ENCODE data around the gene TMOD1.

The TMOD1 gene

DNA sequence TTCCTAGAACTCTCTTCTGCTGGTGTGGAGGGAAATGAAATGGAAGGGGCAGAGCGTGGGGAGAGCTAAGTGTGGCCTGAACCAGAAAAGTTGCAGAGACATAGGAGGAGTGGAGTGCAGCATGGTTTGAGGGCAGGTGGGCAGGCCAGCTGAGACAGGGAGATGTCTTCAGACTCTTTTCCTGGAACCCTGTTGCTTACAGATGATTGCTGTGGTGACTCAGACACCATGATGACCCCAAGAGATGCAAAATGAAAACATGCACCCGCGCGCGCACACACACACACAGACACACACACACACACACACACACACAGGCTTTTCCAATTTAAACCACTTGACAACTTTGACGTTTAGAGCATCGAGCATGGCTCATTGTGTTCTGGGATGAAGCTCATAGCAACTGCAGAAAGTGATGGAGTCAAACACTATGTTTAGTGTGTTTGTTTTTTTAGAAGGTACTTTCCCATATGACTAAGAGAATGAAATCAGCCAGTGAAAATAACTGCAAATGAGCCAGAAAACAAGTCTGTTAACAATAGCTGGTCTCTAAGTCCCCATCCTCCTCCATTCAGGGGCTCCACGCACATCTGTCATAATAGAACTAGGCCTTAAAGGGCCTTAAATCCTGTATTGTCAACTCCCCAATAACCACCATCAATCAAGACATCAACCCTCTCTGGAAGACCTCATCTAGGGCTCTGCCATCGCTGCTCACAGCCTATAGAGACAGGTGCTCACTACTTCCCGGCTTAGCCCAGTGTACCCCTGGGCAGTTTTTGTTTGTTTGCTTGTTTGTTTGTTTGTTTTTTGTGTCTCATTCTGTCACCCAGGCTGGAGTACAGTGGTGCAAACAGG is 9.6 kb downstream of the TMOD1 start:
- in situ Hi-C loops (cut with HindIII; ENCODE audit: low pct_ligation_motif_present, low pct_unique_long_range_greater_than_20kb, low sequenced_read_pairs) = no loop called here
- peak; percentile 19 for DNase-seq

DNA sequence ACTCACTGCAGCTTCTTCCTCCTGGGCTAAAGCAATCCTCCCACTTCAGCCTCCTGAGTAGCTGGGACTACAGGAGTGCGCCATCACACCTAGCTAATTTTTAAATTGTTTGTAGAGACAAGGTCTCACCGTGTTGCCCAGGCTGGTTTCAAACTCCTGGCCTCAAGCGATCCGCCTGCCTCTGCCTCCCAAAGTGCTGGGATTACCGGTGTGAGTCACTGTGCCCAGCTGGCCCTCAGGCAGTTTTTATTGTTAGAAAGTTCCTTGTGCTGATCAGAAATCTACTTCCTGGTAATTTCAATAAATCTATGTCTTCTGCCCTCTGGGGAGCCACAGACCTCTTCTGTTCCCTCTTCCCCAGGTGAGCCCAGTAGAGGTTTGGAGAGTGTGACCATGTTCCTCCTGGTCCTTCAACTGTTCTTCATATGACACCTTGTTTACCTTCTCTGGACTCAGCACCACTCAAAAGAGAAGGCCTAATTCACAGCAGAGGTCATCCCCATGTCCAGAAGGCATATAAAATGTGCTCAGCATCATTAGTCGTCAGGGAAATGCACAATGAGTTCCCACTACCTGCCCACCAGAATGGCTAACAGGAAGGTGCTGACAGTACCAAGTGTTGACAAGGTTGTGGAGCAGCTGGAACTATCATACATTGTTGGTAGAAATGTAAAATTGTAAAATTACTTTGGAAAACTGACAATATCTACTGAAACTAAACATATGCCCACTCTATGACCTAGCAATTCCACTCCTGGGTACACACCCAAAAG is 10.4 kb downstream of the TMOD1 start:
- in situ Hi-C loops (cut with HindIII; ENCODE audit: low pct_ligation_motif_present, low pct_unique_long_range_greater_than_20kb, low sequenced_read_pairs) = no loop called here
- DNase-seq = no peak

DNA sequence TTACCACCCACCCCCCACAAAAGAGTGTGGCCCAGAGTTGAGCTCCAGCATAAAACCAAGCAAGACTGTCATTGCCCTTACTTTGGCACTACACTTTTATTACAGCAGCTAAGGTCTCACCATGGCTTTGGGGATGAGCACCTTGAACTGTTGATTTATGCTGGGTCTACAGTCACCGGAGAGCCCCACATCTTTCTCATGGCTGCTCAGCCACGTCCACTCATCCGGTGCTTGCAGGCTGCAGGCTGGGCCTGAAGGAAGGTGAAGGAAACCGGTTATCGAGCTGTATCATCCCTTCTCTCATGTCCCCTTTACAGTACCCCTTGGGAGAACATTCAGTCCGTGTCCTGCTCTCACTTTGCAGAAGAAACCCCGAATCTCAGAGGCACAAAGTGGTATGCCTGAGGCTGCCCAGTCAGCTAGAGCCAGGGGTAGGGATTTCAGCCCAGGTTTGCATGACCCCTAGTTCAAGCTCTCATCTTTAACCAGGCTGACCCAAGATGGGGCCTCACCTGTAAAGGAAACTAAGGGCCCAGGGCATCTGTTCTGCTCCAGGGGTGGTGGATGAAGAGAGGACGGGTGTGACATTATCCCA is 11.6 kb downstream of the TMOD1 start:
- DNase-seq = no peak
- in situ Hi-C loops (cut with HindIII; ENCODE audit: low pct_ligation_motif_present, low pct_unique_long_range_greater_than_20kb, low sequenced_read_pairs) = no loop called here

DNA sequence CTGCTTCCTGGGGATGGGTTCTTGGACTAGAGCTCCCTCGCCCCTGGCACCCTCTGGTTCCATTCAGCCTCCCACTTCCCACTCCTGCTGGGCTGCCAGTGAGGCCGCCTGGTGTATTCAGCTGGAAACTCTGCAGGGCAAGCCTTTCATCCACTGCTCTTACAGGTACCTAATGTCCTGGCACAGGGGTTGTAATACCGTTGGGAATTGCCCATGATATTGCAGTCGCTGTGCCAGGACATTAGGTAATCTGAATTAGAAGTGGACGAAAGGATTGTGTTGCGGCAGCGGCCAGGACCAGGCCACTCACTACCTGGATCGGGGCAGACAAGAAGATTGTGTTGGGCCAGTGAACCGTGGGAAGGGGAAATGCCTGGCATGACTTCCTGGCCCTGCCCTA is 13.1 kb downstream of the TMOD1 start:
- in situ Hi-C loops (cut with HindIII; ENCODE audit: low pct_ligation_motif_present, low pct_unique_long_range_greater_than_20kb, low sequenced_read_pairs) = no loop called here

DNA sequence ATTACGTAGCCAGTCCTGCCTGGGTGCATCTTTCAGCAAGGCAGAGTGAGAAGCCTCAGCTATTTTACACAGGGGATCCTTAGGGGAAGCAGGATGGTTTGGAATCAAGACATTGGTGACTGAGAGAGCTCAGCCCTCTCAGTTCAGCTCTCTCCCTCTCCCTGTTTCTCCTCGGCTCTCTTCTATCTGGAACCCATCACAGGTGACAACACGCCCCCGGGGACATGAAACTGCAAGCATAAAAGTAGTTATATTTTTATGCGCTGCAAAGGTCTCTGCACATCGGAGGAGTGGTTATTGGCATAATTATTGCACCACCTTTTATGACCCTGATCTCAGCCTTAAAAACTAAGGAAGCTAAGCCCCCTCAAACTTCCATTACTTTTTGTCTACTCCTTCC is 14.2 kb downstream of the TMOD1 start:
- DNase-seq = no peak
- in situ Hi-C loops (cut with HindIII; ENCODE audit: low pct_ligation_motif_present, low pct_unique_long_range_greater_than_20kb, low sequenced_read_pairs) = no loop called here

More for the DNA sequence above, 13.1 kb downstream of the TMOD1 start:
- DNase-seq = no peak

DNA sequence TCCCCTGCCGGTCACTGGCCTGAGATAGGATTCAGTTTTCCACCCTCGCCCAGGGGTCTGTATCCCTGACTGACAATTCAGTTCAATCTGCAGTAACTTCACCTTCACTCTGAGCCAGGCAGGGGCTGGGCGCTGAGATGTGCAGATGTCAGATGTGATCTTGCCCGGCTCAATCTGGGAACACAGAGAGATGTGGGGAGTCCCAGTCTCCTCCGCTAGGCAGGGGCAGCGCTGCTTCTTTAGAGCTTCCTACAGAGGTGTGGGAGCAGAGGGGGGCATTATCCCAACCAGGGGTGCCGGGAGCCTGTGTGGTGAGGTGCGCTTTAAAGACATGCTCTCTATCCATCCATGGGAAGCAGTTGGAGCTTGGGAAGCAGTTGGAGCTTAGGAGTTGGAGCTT is 14.6 kb downstream of the TMOD1 start:
- no peak for DNase-seq
- in situ Hi-C loops (cut with HindIII; ENCODE audit: low pct_ligation_motif_present, low pct_unique_long_range_greater_than_20kb, low sequenced_read_pairs) = no loop called here

DNA sequence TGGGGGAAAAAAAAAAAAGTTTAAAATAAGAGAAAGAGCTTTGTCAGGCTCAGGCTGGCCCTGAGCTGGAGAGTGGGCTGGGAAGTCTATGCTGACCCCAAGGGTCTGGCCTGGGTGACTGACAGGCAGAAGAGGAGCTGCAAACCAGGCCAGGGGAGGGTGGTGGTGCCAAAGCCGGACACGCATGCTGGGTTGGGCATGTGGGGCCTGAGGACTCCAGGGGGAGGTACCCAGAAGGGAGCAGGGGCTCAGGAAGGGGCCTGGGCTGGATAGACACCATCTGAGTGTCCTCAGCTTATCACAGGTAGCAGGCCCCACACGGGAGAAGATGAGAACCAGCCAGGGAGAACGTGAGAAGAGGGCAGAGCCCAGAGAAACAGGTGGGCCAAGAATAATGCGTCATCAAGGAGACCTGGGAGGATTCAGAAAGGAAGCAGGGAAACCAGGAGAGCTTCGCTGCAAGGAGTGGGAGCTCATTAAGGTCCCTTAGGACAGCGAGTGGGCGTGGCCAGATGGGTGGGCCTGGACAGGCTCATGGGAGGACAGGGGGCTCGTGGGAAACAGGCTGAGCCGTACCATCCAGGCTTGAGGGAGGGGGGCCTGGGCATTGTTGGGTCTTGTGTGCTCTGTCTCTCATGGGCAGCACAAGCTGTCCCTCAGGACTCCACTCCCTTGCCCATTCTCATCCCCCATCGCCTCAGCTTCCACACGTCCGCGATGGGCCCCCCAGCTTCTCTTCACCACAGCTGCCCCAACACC is 16.0 kb downstream of the TMOD1 start:
- in situ Hi-C loops (cut with HindIII; ENCODE audit: low pct_ligation_motif_present, low pct_unique_long_range_greater_than_20kb, low sequenced_read_pairs) = no loop called here
- DNase-seq = no peak

DNA sequence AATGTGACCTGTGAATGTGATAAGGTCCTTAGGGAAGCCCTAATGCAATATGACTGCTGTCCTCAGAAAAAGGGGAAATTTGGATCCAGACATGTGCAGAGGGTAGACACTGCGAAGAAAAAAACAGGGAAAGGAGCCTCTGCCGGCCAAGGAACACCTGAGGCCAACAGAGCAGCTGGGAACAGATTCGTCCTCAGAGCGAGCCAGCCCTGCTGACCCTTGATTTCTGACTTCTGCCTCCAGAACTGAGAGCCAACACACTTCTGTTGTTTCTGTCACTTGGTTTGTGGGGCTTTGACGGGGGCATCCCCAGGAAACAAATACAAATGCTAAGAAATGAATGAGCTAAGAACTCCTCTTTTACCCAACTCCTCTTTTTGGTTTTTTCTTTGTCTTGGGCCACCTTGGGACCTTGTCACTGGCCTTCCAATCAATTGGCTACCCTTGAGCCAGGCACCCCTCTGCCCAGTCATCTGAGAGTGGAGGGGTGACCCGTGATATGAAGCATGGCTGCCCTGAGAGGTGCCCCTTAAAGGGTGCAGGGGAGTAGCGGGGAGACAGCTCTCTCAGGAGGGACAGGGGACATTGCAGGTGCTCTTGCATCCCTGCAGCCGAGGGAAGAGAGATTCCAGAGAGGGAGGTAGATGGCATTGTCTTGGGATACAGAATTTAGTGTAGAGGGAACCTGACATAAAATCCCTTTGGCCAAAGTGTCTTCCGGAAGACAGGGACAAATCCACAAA is 16.9 kb downstream of the TMOD1 start:
- in situ Hi-C loops (cut with HindIII; ENCODE audit: low pct_ligation_motif_present, low pct_unique_long_range_greater_than_20kb, low sequenced_read_pairs) = no loop called here
- no peak for DNase-seq

DNA sequence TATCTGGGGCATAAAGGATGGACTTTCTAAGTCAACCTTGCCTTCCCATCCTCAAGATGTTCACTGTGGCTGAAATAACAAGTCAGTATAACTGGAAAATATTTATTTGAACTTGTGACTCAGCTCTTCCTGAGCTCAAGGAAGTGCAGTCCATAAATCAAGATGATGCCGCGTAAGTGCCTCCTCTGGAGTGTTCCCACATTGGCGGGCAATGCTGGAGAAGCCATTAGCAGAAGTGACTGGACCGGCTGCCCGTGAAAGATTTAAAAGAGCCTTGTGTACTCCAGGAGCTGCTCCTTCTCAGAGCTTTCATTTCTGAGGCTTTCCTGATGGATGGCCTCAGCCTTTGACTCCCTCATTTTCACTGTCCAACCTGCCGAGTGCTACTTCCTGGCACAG is 17.4 kb downstream of the TMOD1 start:
- peak; percentile 64 for DNase-seq
- in situ Hi-C loops (cut with HindIII; ENCODE audit: low pct_ligation_motif_present, low pct_unique_long_range_greater_than_20kb, low sequenced_read_pairs) = no loop called here

DNA sequence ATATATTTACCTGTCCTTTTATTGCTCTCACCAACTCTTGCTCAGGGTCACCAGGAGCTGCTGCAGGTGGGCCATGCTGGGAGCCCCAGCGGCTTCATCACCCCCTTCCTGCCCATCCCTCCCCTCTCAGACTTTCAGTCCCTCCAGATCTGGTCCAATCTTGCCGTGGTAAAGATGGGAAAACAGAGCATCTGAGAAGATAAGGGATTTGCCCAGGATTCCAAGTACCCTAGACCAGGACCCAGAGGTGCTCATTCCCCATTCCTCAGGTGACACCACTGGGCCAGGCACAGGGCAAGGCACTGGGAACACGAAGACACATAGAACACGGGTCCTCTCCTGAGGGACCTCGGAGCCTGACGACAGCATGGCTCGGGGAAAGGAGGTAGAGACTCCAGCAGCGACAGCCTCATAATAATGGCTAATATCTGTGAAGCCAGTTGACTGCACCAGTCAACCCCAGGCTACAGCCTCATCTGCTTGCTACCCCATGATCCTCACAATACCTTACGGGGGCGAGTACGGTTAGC is 18.0 kb downstream of the TMOD1 start:
- in situ Hi-C loops (cut with HindIII; ENCODE audit: low pct_ligation_motif_present, low pct_unique_long_range_greater_than_20kb, low sequenced_read_pairs) = no loop called here
- no peak for DNase-seq

DNA sequence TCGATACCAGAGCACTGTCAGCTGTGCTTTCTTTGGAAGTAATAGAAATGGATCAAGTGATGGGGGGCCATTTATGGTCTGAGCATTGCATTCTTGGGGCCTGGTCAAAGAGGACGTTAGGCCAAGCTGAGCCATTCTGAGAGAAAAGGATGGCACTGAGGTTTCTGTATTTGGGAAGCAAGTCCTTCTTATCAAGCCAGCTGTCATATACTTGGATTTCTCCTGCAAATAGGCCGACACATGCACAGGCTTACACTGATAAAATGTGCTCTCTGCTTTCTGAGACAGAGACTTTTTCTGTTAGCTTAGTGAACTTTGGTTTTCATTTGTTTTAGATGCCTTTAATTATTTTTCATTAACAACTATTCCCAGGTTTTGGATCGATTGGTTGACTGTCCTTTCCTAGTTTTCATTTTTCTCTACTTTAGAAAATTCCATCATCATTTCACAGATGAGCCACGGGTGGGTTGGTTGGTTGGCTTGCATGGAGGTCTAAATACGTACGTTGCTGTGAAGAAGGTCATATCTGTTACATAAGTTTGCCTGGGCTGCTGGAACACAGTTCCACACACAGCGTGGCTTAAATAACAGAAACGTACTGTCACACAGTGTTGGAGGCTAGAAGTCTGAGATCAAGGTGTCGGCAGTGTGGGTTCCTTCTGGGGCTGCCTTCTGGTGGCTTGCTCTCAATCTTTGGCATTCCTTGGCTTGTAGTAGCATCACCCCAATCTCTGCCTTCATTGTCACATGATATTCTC is 20.3 kb downstream of the TMOD1 start:
- in situ Hi-C loops (cut with HindIII; ENCODE audit: low pct_ligation_motif_present, low pct_unique_long_range_greater_than_20kb, low sequenced_read_pairs) = no loop called here
- DNase-seq = no peak

DNA sequence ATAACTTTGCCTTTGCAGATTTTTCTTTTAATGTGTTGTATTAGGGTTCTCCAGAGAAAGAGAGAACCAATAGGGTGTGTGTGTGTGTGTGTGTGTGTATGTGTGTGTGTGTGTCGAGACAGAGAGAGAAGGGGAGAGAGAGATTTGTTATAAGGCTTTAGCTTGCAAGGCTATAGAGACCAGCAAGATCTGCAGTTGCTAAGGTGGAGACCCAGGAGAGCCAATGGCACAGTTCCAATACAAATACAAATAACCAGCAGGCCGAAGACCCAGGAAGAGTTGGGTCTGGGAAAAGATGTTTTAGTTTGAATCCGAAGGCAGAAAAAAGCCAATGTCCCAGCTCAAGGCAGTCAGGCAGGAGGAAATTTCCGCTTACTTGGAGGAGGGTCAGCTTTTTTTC is 23.0 kb downstream of the TMOD1 start:
- in situ Hi-C loops (cut with HindIII; ENCODE audit: low pct_ligation_motif_present, low pct_unique_long_range_greater_than_20kb, low sequenced_read_pairs) = no loop called here
- DNase-seq = no peak

DNA sequence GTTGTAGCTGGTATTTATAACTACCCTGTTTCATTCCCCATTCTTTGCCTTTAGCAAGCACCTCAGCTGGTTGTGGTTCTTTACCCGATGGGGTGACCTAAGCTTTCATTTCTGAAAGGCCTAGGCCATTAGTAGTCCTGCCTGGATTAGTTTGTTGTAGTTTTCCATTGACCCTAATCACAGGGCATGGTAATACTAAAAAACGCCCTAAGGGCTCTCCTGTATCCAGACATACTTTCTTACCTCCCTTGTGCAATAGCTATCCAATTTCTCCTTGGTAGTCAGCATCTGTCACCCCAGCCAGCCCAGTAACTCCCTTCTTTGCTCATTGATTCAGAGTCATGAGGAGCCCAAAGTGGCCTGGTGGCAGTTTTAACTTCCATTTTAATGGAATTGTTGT is 24.0 kb downstream of the TMOD1 start:
- in situ Hi-C loops (cut with HindIII; ENCODE audit: low pct_ligation_motif_present, low pct_unique_long_range_greater_than_20kb, low sequenced_read_pairs) = no loop called here
- DNase-seq = no peak

DNA sequence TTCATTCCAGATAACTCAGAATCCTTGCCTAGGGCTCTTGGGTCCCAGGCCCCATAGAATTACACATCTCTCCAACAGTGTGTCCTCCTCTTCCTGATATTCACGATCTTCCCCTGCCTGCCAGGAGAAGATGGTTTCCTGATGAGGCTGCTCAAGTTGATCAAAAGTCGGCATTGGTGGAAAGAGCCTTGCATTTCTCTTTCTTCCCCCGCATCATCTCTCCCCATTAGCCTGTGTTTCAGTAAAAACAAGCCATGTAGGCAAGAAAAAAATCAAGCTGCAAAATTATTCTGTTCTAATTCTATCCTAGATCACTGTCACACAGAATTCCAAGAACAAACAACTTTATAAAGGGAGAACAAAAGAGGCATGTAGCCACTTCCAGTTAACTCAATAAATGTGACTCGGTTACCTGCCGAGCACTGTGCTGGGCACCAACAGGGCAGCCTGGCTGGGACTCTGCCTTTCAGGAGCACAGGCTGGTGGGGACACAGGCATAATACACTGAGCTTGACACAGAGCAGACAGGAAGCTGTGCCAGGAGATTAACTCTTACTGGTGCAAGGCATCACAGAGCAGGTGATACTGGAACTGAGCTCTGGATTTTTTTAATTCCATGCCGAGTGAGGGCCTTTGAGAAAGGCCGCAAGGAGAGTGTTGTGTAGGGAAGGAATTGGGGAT is 25.6 kb downstream of the TMOD1 start:
- DNase-seq = no peak
- in situ Hi-C loops (cut with HindIII; ENCODE audit: low pct_ligation_motif_present, low pct_unique_long_range_greater_than_20kb, low sequenced_read_pairs) = no loop called here

DNA sequence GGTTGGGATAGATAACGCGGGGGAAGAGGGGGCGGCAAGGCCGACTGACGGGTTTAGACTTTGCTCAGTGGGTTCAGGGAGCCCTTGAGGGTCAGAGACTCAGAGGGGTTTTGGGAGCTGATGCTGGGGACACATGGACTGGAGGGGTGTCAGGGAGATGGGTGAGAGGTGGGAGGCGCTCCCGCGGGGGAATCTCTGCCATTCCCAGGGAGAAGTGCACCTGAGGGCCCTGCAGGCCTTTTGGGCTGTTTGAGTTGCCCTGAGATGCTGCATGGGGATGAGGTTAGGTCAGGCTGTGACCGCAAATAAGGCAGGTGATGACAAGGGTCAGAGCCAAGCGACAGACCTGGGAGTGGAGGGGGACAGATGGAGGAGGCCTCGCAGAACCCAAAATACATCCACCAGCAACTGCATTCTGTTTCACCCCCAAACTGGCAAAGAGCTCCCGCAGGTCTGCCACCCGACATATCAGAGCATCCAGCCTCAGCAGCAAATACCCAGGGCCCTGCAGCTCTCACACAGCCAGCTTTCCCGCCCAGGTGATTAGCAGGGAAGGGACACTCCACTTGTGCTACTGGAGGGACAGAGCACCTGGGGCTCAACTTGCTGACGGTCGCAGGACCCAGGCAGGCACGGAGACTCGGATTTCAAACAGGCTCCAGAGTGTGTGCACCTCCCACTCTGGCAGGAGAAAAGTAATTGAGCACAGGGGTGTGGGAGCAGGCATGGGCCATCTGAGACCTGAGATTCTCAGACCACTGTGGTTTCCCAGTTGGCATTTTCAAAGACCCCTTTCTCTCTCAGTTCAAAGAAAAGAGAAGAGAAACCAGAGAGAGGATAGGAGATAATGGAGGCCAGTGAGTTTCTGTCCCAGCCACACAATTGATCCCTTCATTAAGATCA is 26.4 kb downstream of the TMOD1 start:
- in situ Hi-C loops (cut with HindIII; ENCODE audit: low pct_ligation_motif_present, low pct_unique_long_range_greater_than_20kb, low sequenced_read_pairs) = no loop called here

More for the DNA sequence above, 26.4 kb downstream of the TMOD1 start:
- no peak for DNase-seq

Measured in ACHN (cell line).